Islet of Langerhans (tissue), 1 donor: ENCODE results near the gene TVP23A.
"Not testable (repeated sequence)": the region's sequence is repeated elsewhere in the genome, so short reads cannot be mapped to it uniquely, and the experiment has no call there.

Experiments
- FAIRE-seq: peaks from one replicate; lab custom pipeline; 2011; peaks lifted over from hg19 to GRCh38; lab: Jason Lieb, UNC

Gene TVP23A

GRCh38 chr16:10799736-10800135, 18.9 kb downstream of the TVP23A start:
- no peak for FAIRE-seq

GRCh38 chr16:10791048-10791447, 27.5 kb downstream of the TVP23A start:
- no peak for FAIRE-seq

- not testable (repeated sequence) for FAIRE-seq
These were observed 30.0 kb downstream of the TVP23A start for GRCh38 chr16:10788630-10789029.

- no peak for FAIRE-seq
These were observed 31.3 kb downstream of the TVP23A start for GRCh38 chr16:10787304-10787703.

- FAIRE-seq: no peak
These were observed 36.0 kb downstream of the TVP23A start for GRCh38 chr16:10782628-10783027.

- no peak for FAIRE-seq
These were observed 38.0 kb downstream of the TVP23A start for GRCh38 chr16:10780628-10781027.

- FAIRE-seq: not testable (repeated sequence)
These were observed 38.7 kb downstream of the TVP23A start for GRCh38 chr16:10779908-10780307.

GRCh38 chr16:10777356-10777755, 41.2 kb downstream of the TVP23A start:
- FAIRE-seq: no peak

- not testable (repeated sequence) for FAIRE-seq
These were observed 41.7 kb downstream of the TVP23A start for GRCh38 chr16:10776923-10777322.

- FAIRE-seq: no peak
These were observed 42.3 kb downstream of the TVP23A start for GRCh38 chr16:10776280-10776679.

GRCh38 chr16:10770907-10771306, 47.7 kb downstream of the TVP23A start:
- FAIRE-seq: no peak

- no peak for FAIRE-seq
These were observed 49.2 kb downstream of the TVP23A start for GRCh38 chr16:10769381-10769780.

- no peak for FAIRE-seq
These were observed 51.5 kb downstream of the TVP23A start for GRCh38 chr16:10767127-10767526.

- FAIRE-seq: no peak
These were observed 52.8 kb downstream of the TVP23A start for GRCh38 chr16:10765772-10766171.

- no peak for FAIRE-seq
These were observed 55.1 kb downstream of the TVP23A start for GRCh38 chr16:10763456-10763855.

GRCh38 chr16:10762336-10763016, 56.1 kb downstream of the TVP23A start:
- FAIRE-seq: no peak

GRCh38 chr16:10761373-10761772, 57.2 kb downstream of the TVP23A start:
- no peak for FAIRE-seq

- no peak for FAIRE-seq
These were observed 57.7 kb downstream of the TVP23A start for GRCh38 chr16:10760858-10761257.

GRCh38 chr16:10756574-10756973, 62.0 kb downstream of the TVP23A start:
- no peak for FAIRE-seq

- no peak for FAIRE-seq
These were observed 63.7 kb downstream of the TVP23A start for GRCh38 chr16:10754941-10755340.

GRCh38 chr16:10753670-10754069, 64.9 kb downstream of the TVP23A start:
- FAIRE-seq: no peak

- no peak for FAIRE-seq
These were observed 65.6 kb downstream of the TVP23A start for GRCh38 chr16:10752843-10753523.

- no peak for FAIRE-seq
These were observed 67.3 kb downstream of the TVP23A start for GRCh38 chr16:10751291-10751697.

GRCh38 chr16:10750793-10751192, 67.8 kb downstream of the TVP23A start:
- no peak for FAIRE-seq
